GM06990 (cell line): ENCODE data around the gene SCRN2.

Source experiments
- DNase-seq: peaks from one replicate; pipeline ENCODE4 v3.0.0-alpha.2; 2011; ENCODE audit not compliant: insufficient read length; ENCODE audit errors: extremely low read depth
- H3K27me3 ChIP-seq: replicated peaks from 2 replicates; pipeline ENCODE4 v1.6.0; 2011; ENCODE audit warnings: low read length; ENCODE audit not compliant: control insufficient read depth, insufficient read depth
- H3K36me3 ChIP-seq: 2 replicates; pipeline ENCODE4 v1.5.1; 2011; ENCODE audit warnings: low read length; ENCODE audit not compliant: control insufficient read depth, insufficient read depth
- H3K4me3 ChIP-seq: replicated peaks from 2 replicates; pipeline ENCODE4 v1.5.1; 2011; ENCODE audit warnings: low read depth, mild to moderate bottlenecking, control low read depth, low read length
- CTCF ChIP-seq: IDR thresholded peaks from 2 replicates; pipeline ENCODE4 v1.5.1; 2011; ENCODE audit warnings: low read length, control low read depth, mild to moderate bottlenecking, inconsistent platforms; ENCODE audit not compliant: insufficient read depth, poor library complexity, severe bottlenecking

The SCRN2 gene

GRCh38 chr17:47831934-47832327 lies 9.1 kb downstream of the SCRN2 start:
- DNase-seq, result no peak
- Histone ChIP-seq H3K36me3 (peaks cover 7% of the 10 kb centered on the region), H3K27me3 (no peaks in the 10 kb centered on the region), H3K4me3 (peak overlapping the region; percentile 97)
- no peak for TF ChIP-seq CTCF

- H3K36me3 ChIP-seq, result peaks cover 12% of the 10 kb centered on the region
- peak; percentile 43 for TF ChIP-seq CTCF
- H3K27me3 ChIP-seq, result no peaks in the 10 kb centered on the region
- peak; percentile 91 for DNase-seq
- peak within 1 kb of the TSS; percentile 97 for H3K4me3 ChIP-seq
Measured at GRCh38 chr17:47831003-47831933, 9.8 kb downstream of the SCRN2 start, which contains the start of the genes LRRC46 and MRPL10. Gene LRRC46 (plus strand): TSS chr17:47831670. CDS start chr17:47831990, 320 bp downstream. Gene MRPL10 (minus strand): TSS chr17:47831541. CDS start chr17:47831511, 30 bp downstream.

GRCh38 chr17:47830396-47831002 lies 10.6 kb downstream of the SCRN2 start:
- TF ChIP-seq CTCF, result no peak
- peak overlapping the region; percentile 97 for H3K4me3 ChIP-seq
- H3K36me3 ChIP-seq, result peaks cover 11% of the 10 kb centered on the region
- no peak for DNase-seq
- no peaks in the 10 kb centered on the region for H3K27me3 ChIP-seq

- Histone ChIP-seq H3K27me3 (no peaks in the 10 kb centered on the region), H3K4me3 (no peak overlapping the region), H3K36me3 (peaks cover 13% of the 10 kb centered on the region)
- TF ChIP-seq CTCF, result no peak
- no peak for DNase-seq
Measured at GRCh38 chr17:47829870-47830269, 11.2 kb downstream of the SCRN2 start.

- H3K27me3 ChIP-seq, result no peaks in the 10 kb centered on the region
- H3K4me3 ChIP-seq, result no peak overlapping the region
- no peak for DNase-seq
- TF ChIP-seq CTCF, result no peak
- peaks cover 30% of the 10 kb centered on the region for H3K36me3 ChIP-seq
Measured at GRCh38 chr17:47823519-47823918, 17.6 kb downstream of the SCRN2 start.
